ENCODE measurements around the gene MESD.
A peak's percentile ranks its signal among the peaks of the same experiment; 100 is the strongest.

MESD gene

GRCh38 chr15:80989518-80990478, at the start of gene MESD:
MESD (minus strand) TSS chr15:80989819; CDS start chr15:80989791, 28 bp downstream.
- peak; percentile 95 for DNase-seq

- DNase-seq: no peak
Observed at GRCh38 chr15:81038975-81039607, 49.5 kb upstream of the MESD start.

GRCh38 chr15:81037952-81038743, 48.5 kb upstream of the MESD start:
- DNase-seq: no peak

GRCh38 chr15:81033508-81033907, 43.9 kb upstream of the MESD start:
- no peak for DNase-seq

GRCh38 chr15:81032818-81033217, 43.2 kb upstream of the MESD start:
- no peak for DNase-seq

- DNase-seq: no peak
Observed at GRCh38 chr15:81032355-81032754, 42.7 kb upstream of the MESD start.

- DNase-seq: no peak
Observed at GRCh38 chr15:81031203-81031602, 41.6 kb upstream of the MESD start.

GRCh38 chr15:81030301-81030750, 40.7 kb upstream of the MESD start:
- DNase-seq: no peak

GRCh38 chr15:81029414-81030300, 40.0 kb upstream of the MESD start:
- no peak for DNase-seq

- DNase-seq: no peak
Observed at GRCh38 chr15:81026836-81027599, 37.4 kb upstream of the MESD start.

- DNase-seq: no peak
Observed at GRCh38 chr15:81025721-81026370, 36.2 kb upstream of the MESD start.

- no peak for DNase-seq
Observed at GRCh38 chr15:81024936-81025335, 35.3 kb upstream of the MESD start.

- DNase-seq: no peak
Observed at GRCh38 chr15:81024265-81024872, 34.8 kb upstream of the MESD start.

GRCh38 chr15:81023483-81024264, 34.1 kb upstream of the MESD start:
- no peak for DNase-seq

GRCh38 chr15:81021321-81021720, 31.7 kb upstream of the MESD start:
- DNase-seq: no peak

GRCh38 chr15:81018197-81018596, 28.6 kb upstream of the MESD start:
- no peak for DNase-seq

- no peak for DNase-seq
Observed at GRCh38 chr15:81016489-81017068, 27.0 kb upstream of the MESD start.

GRCh38 chr15:81015621-81016488, 26.2 kb upstream of the MESD start:
- DNase-seq: no peak

Measured in NCI-H2171 treated with DMSO at 0.1 percent for 48 hours (cell line).